OCI-LY1 (cell line): ENCODE data around the gene SLC35D2.
A peak's percentile ranks its signal among the peaks of the same experiment; 100 is the strongest.

Source experiments
- H2AFZ ChIP-seq: fragments of 200-600 bp; sonication (generic), shearing (Covaris generic); 2 replicates; pipeline ENCODE4 v1.6.0; 2014; ENCODE audit warnings: antibody characterized with exemption, mild to moderate bottlenecking, low read length
- H3F3A ChIP-seq: fragments of 200-600 bp; sonication (generic), shearing (Covaris generic); 2 replicates; pipeline ENCODE4 v1.6.0; 2014; ENCODE audit warnings: mild to moderate bottlenecking, antibody characterized with exemption, low read length, moderate library complexity; ENCODE audit not compliant: insufficient read depth
- H3K27ac ChIP-seq: fragments of 200-600 bp; sonication (generic); 2 replicates; pipeline ENCODE4 v1.5.1; 2014; ENCODE audit warnings: low read length, mixed run types, mild to moderate bottlenecking, low read depth; ENCODE audit not compliant: poor library complexity, severe bottlenecking
- H3K27me3 ChIP-seq: fragments of 200-600 bp; sonication (generic); 2 replicates; pipeline ENCODE4 v1.6.0; 2014; ENCODE audit warnings: antibody characterized with exemption, mild to moderate bottlenecking, low read length, moderate library complexity; ENCODE audit not compliant: insufficient read depth
- H3K36me3 ChIP-seq: fragments of 200-600 bp; sonication (generic); 2 replicates; pipeline ENCODE4 v1.6.1; 2014; ENCODE audit warnings: mild to moderate bottlenecking, antibody characterized with exemption, low read length, moderate library complexity, mixed read lengths; ENCODE audit not compliant: insufficient read depth
- H3K4me1 ChIP-seq: fragments of 200-600 bp; sonication (generic); 2 replicates; pipeline ENCODE4 v1.5.1; 2014; ENCODE audit warnings: mild to moderate bottlenecking, low read length, moderate library complexity; ENCODE audit not compliant: insufficient read depth, severe bottlenecking
- H3K4me2 ChIP-seq: fragments of 200-600 bp; sonication (generic), shearing (Covaris generic); 2 replicates; pipeline ENCODE4 v1.6.1; 2014; ENCODE audit warnings: low read length
- H3K4me3 ChIP-seq: fragments of 200-600 bp; sonication (generic); 2 replicates; pipeline ENCODE4 v1.5.1; 2014; ENCODE audit warnings: low read length, low read depth, mild to moderate bottlenecking, mixed read lengths; ENCODE audit not compliant: poor library complexity, severe bottlenecking
- H3K79me2 ChIP-seq: fragments of 200-600 bp; shearing (Covaris generic); 2 replicates; pipeline ENCODE4 v1.6.1; 2016; ENCODE audit warnings: mixed run types, low read length, mixed read lengths; ENCODE audit not compliant: insufficient read depth
- H3K9ac ChIP-seq: fragments of 200-600 bp; sonication (generic), shearing (Covaris generic); 2 replicates; pipeline ENCODE4 v1.6.1; 2014; ENCODE audit warnings: mild to moderate bottlenecking, low read length, mixed read lengths
- H3K9me2 ChIP-seq: fragments of 200-600 bp; sonication (generic), shearing (Covaris generic); 2 replicates; pipeline ENCODE4 v1.6.1; 2014; ENCODE audit warnings: low read depth, mild to moderate bottlenecking, low read length, mixed read lengths
- H3K9me3 ChIP-seq: fragments of 200-600 bp; shearing (Covaris generic); 2 replicates; pipeline ENCODE4 v1.6.1; 2014; ENCODE audit warnings: low read length, mixed read lengths
- H4K20me1 ChIP-seq: fragments of 200-600 bp; sonication (generic), shearing (Covaris generic); 2 replicates; pipeline ENCODE4 v1.6.0; 2016; ENCODE audit warnings: mild to moderate bottlenecking, low read length; ENCODE audit not compliant: insufficient read depth
- EZH2 ChIP-seq: fragments of 200-600 bp; sonication (generic), shearing (Covaris generic); IDR thresholded peaks from 2 replicates; pipeline ENCODE4 v1.8.0; 2017; ENCODE audit warnings: borderline replicate concordance, mixed run types, mild to moderate bottlenecking, antibody characterized with exemption, low read length, moderate library complexity, mixed read lengths
- TF ChIP-seq, protein P1 (sequence below): fragments of 200-600 bp; sonication (generic), shearing (Covaris generic); IDR thresholded peaks from 2 replicates; pipeline ENCODE4 v1.5.1; 2017; ENCODE audit warnings: mild to moderate bottlenecking, antibody characterized with exemption, low read length, moderate library complexity, mixed read lengths

SLC35D2 gene

DNA sequence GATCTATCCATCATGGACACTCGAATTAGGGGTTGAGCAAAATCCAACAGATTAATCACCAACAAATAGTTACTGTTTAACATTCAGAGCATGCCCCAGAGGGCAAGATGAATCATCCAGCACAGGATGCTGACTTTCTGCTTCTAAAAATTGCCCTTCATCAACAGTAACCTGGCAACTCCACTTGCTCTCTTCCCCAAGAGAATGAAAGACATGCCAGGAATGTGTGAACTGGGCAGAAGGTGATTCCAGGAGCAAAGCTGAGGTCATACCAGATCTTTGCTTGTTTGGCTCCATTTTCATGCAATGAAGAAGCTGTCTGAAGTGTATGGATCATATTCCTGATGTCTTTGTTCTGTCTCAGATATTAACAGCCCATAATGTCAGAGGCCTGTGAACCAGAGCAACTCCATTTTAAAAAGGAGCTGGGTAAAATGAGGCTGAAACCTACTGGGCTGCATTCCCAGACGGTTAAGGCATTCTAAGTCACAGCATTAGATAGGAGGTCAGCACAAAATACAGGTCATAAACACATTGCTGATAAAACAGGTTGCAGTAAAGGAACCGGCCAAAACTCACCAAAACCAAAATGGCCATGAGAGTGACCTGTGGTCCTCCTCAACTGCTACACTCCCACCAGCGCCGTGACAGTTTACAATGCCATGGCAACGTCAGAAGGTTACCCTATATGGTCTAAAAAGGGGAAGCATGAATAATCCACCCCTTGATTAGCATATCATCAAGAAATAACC is 37.1 kb upstream of the SLC35D2 start:
- H3K4me1 ChIP-seq: peaks cover 31% of the 10 kb centered on the region
- H3K4me2 ChIP-seq: peak overlapping the region; percentile 69
- peaks cover 14% of the 10 kb centered on the region for H3K79me2 ChIP-seq
- H3K27ac ChIP-seq: peak overlapping the region; percentile 85
- H3K9me2 ChIP-seq: no peaks in the 10 kb centered on the region
- H2AFZ ChIP-seq: peak overlapping the region; percentile 4; the same call in 1 of the 2 replicates
- no peaks in the 10 kb centered on the region for H3K9me3 ChIP-seq
- no peak for TF ChIP-seq EZH2
- TF ChIP-seq, protein P1, sequence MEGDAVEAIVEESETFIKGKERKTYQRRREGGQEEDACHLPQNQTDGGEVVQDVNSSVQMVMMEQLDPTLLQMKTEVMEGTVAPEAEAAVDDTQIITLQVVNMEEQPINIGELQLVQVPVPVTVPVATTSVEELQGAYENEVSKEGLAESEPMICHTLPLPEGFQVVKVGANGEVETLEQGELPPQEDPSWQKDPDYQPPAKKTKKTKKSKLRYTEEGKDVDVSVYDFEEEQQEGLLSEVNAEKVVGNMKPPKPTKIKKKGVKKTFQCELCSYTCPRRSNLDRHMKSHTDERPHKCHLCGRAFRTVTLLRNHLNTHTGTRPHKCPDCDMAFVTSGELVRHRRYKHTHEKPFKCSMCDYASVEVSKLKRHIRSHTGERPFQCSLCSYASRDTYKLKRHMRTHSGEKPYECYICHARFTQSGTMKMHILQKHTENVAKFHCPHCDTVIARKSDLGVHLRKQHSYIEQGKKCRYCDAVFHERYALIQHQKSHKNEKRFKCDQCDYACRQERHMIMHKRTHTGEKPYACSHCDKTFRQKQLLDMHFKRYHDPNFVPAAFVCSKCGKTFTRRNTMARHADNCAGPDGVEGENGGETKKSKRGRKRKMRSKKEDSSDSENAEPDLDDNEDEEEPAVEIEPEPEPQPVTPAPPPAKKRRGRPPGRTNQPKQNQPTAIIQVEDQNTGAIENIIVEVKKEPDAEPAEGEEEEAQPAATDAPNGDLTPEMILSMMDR: no peak
- H3K4me3 ChIP-seq: peak overlapping the region; percentile 95
- H4K20me1 ChIP-seq: no peaks in the 10 kb centered on the region
- peaks cover 12% of the 10 kb centered on the region for H3K36me3 ChIP-seq
- no peaks in the 10 kb centered on the region for H3F3A ChIP-seq
- H3K9ac ChIP-seq: peak overlapping the region; percentile 71
- no peaks in the 10 kb centered on the region for H3K27me3 ChIP-seq

DNA sequence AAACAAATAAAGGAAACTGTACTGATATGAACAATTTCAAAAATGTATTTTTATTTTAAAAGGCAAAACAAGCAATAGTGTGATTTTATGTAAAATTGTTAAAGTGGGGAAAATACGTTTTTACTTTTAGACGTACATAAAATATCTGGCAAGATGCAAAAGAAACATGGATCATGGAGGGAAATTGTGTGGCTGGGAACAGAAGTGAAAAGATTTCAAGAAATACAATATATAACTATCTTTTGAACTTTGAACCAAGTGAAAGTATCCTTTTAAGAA is 36.1 kb upstream of the SLC35D2 start:
- H3F3A ChIP-seq: no peaks in the 10 kb centered on the region
- H3K36me3 ChIP-seq: peaks cover 14% of the 10 kb centered on the region
- TF ChIP-seq EZH2: no peak
- TF ChIP-seq, protein P1: no peak
- peaks cover 37% of the 10 kb centered on the region for H3K4me1 ChIP-seq
- H3K4me2 ChIP-seq: peak overlapping the region; percentile 69
- no peaks in the 10 kb centered on the region for H3K27me3 ChIP-seq
- H3K9me2 ChIP-seq: no peaks in the 10 kb centered on the region
- peak overlapping the region; percentile 95 for H3K4me3 ChIP-seq
- no peaks in the 10 kb centered on the region for H3K9me3 ChIP-seq
- H3K79me2 ChIP-seq: peaks cover 24% of the 10 kb centered on the region
- H3K27ac ChIP-seq: peak overlapping the region; percentile 85
- no peaks in the 10 kb centered on the region for H4K20me1 ChIP-seq
- H3K9ac ChIP-seq: peak overlapping the region; percentile 71
- peak overlapping the region; percentile 4; the same call in 1 of the 2 replicates for H2AFZ ChIP-seq

DNA sequence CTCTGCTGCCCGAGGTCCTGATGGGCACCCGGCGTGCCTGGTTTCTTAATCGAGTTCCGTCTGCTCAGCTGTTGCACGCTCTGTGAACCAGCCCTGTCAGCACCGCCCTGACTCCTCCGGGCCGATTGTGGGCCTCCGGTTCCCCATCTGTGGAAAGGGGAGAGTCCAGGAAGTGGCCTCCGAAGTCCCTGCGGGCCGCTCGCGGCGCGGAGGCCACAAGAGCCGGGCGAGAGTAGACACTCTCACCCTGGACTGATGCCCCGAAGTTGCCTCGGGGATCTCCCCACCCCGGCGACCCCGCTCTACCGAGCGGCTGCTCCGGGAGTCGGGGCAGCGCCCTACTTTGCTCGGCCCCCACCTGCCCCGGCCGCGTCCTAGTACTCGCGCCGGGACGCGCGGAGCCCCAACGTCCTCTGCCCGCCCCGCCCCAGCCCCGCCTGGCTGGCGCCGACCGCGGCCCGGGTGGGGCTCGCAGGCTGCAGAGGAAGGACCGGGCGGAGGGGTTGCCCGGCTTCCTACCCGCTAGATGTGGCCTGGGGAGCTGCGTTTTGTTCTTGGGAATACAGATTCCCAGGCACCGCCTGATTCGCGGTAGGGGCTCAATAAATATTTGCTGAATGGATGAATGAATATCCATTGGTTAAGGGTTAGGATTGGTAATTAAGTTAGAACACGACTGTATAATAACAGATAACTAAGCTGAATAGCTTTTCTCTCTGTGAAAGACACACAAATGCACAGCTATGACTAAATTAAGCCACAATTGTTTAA is 35.6 kb upstream of the SLC35D2 start:
- H3K4me1 ChIP-seq: peaks cover 42% of the 10 kb centered on the region
- no peaks in the 10 kb centered on the region for H3K9me3 ChIP-seq
- no peaks in the 10 kb centered on the region for H4K20me1 ChIP-seq
- peak overlapping the region; percentile 85 for H3K27ac ChIP-seq
- H3K36me3 ChIP-seq: peaks cover 14% of the 10 kb centered on the region
- TF ChIP-seq EZH2: no peak
- TF ChIP-seq, protein P1: no peak
- H3F3A ChIP-seq: peaks cover 1% of the 10 kb centered on the region; the same call in 1 of the 2 replicates
- peak overlapping the region; percentile 71 for H3K9ac ChIP-seq
- no peaks in the 10 kb centered on the region for H3K9me2 ChIP-seq
- H3K4me2 ChIP-seq: peak overlapping the region; percentile 69
- H3K27me3 ChIP-seq: no peaks in the 10 kb centered on the region
- H3K79me2 ChIP-seq: peaks cover 29% of the 10 kb centered on the region
- H2AFZ ChIP-seq: peak overlapping the region; percentile 4; the same call in 1 of the 2 replicates
- H3K4me3 ChIP-seq: peak overlapping the region; percentile 95
